ACHN (cell line): ENCODE data around the gene NUDT17.
"Not testable (repeated sequence)": the region's sequence is repeated elsewhere in the genome, so short reads cannot be mapped to it uniquely, and the experiment has no call there.

Experiments
- DNase-seq: peaks from one replicate; pipeline ENCODE4 v3.0.0-alpha.2; 2015
- in situ Hi-C: cut with HindIII; loops from 2 replicates; pipeline ENCODE4 v1.10.0; 2017; ENCODE audit warnings: low sequenced_read_pairs, low pct_ligation_motif_present, low pct_unique_long_range_greater_than_20kb

NUDT17 gene

GRCh38 chr1:145845514-145846161 lies at the start of gene NUDT17:
Gene NUDT17 (plus strand): TSS chr1:145845630. CDS start chr1:145845641, 11 bp downstream.
- in situ Hi-C loops = loop anchor here (25.0 kb wide), 1 partner anchor 108 kb away; no protein-coding TSS in a partner anchor
- DNase-seq = peak; percentile 77

GRCh38 chr1:145796753-145797152 lies 48.7 kb upstream of the NUDT17 start:
- in situ Hi-C loops = no loop called here
- DNase-seq = no peak

- DNase-seq = no peak
- in situ Hi-C loops = no loop called here
Measured at GRCh38 chr1:145799806-145800205, 45.6 kb upstream of the NUDT17 start.

- in situ Hi-C loops = no loop called here
- DNase-seq = no peak
Measured at GRCh38 chr1:145804235-145805045, 41.0 kb upstream of the NUDT17 start.

- in situ Hi-C loops = no loop called here
- no peak for DNase-seq
Measured at GRCh38 chr1:145805057-145805456, 40.4 kb upstream of the NUDT17 start.

- in situ Hi-C loops = no loop called here
- DNase-seq = no peak
Measured at GRCh38 chr1:145806408-145806807, 39.0 kb upstream of the NUDT17 start.

GRCh38 chr1:145806844-145807243 lies 38.6 kb upstream of the NUDT17 start:
- in situ Hi-C loops = no loop called here
- no peak for DNase-seq

GRCh38 chr1:145812977-145813810 lies 32.2 kb upstream of the NUDT17 start:
- DNase-seq = peak; percentile 13
- in situ Hi-C loops = not testable (repeated sequence)

GRCh38 chr1:145818095-145818494 lies 27.3 kb upstream of the NUDT17 start:
- in situ Hi-C loops = not testable (repeated sequence)
- DNase-seq = peak; percentile 84

- in situ Hi-C loops = not testable (repeated sequence)
Measured at GRCh38 chr1:145822779-145823331, 22.6 kb upstream of the NUDT17 start.

GRCh38 chr1:145823565-145824498 lies 21.6 kb upstream of the NUDT17 start, which contains the start of the genes POLR3C and RNF115:
Gene POLR3C (plus strand): TSS chr1:145824200. CDS start chr1:145825777, 1,577 bp downstream.
Gene RNF115 (minus strand): TSS chr1:145824095. CDS start chr1:145823873, 222 bp downstream.
- DNase-seq = peak; percentile 91
- in situ Hi-C loops = no loop called here

More at GRCh38 chr1:145822779-145823331, 22.6 kb upstream of the NUDT17 start:
- not testable (repeated sequence) for DNase-seq

- DNase-seq = no peak
- in situ Hi-C loops = no loop called here
Measured at GRCh38 chr1:145824499-145824842, 21.0 kb upstream of the NUDT17 start.

- in situ Hi-C loops = loop anchor here (25.0 kb wide), 1 partner anchor 89 kb away; no protein-coding TSS in a partner anchor
- no peak for DNase-seq
Measured at GRCh38 chr1:145826030-145826429, 19.4 kb upstream of the NUDT17 start.

- DNase-seq = no peak
- in situ Hi-C loops = loop anchor here (25.0 kb wide), 1 partner anchor 91 kb away; no protein-coding TSS in a partner anchor
Measured at GRCh38 chr1:145827966-145828365, 17.5 kb upstream of the NUDT17 start.

GRCh38 chr1:145828367-145829026 lies 16.9 kb upstream of the NUDT17 start:
- in situ Hi-C loops = loop anchor here (25.0 kb wide), 1 partner anchor 91 kb away; no protein-coding TSS in a partner anchor
- no peak for DNase-seq

- not testable (repeated sequence) for DNase-seq
- in situ Hi-C loops = loop anchor here (25.0 kb wide), 1 partner anchor 94 kb away; no protein-coding TSS in a partner anchor
Measured at GRCh38 chr1:145830810-145831209, 14.6 kb upstream of the NUDT17 start.

GRCh38 chr1:145837656-145838055 lies 7.8 kb upstream of the NUDT17 start:
- DNase-seq = no peak
- in situ Hi-C loops = loop anchor here (25.0 kb wide), 1 partner anchor 100 kb away; no protein-coding TSS in a partner anchor
